PC-3 (cell line): ENCODE results near the gene PCP4L1.

ENCODE experiments used
- CTCF ChIP-seq: fragments of 300-600 bp; sonication (generic); conservative IDR thresholded peaks from 2 replicates; pipeline ENCODE4 v1.5.1; 2017; ENCODE audit warnings: antibody characterized with exemption, low read depth, mild to moderate bottlenecking, low read length
- EZH2 ChIP-seq: fragments of 300-600 bp; sonication (generic); IDR thresholded peaks from one replicate; pipeline ENCODE4 v1.6.1; 2017; ENCODE audit warnings: antibody characterized with exemption, mild to moderate bottlenecking, low read length; ENCODE audit not compliant: unreplicated experiment
- EZH2phosphoT487 ChIP-seq: fragments of 300-600 bp; sonication (generic); IDR thresholded peaks from 2 replicates; pipeline ENCODE4 v1.6.1; 2018; ENCODE audit warnings: mild to moderate bottlenecking, antibody characterized with exemption, low read length, borderline replicate concordance

- TF ChIP-seq CTCF: no peak
- TF ChIP-seq EZH2phosphoT487: no peak
- TF ChIP-seq EZH2: no peak
Observed at GRCh38 chr1:161324020-161324419, 65.5 kb downstream of the PCP4L1 start.
